GM12874 (cell line): Measurements from ENCODE around the gene DKK3.

Experiments
- TF ChIP-seq, protein P1 (sequence below): IDR thresholded peaks from 2 replicates; pipeline ENCODE4 v1.5.1; 2011; ENCODE audit warnings: low read depth, mild to moderate bottlenecking, control low read depth, low read length, moderate library complexity; ENCODE audit not compliant: insufficient read depth

Gene DKK3

DNA sequence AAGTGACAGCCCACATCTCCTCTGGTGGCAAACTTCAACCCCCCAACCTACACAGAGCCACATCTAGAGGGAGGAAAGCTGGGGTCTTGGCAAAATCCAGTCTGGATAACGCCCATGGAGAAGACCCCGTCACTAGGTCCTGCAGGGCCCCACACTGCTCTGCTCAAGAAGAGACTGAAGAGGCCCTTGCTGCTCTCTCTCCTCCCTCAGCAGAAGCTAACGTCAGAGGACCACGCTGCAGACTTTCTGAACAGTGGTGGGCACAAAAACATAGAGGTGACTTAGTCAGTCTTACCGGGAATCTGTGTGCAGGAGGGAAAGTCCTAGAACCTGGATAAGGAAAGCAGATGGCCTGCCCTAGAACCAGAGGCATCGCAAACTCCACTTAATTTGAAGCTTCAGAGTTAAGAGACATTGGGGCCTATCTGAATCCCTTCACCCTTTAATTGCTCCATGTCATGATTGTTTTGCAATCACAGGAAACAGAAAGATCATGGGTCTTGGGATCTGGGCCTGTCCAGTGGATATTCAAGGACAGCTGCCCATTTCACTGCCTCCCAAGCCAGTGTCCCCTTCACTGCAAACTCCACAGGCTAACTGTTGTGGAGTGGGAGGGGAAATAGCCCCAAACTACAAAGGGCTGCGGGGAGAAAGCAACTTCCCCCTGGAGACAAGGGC is 1.7 kb downstream of the DKK3 start:
- TF ChIP-seq, protein P1, sequence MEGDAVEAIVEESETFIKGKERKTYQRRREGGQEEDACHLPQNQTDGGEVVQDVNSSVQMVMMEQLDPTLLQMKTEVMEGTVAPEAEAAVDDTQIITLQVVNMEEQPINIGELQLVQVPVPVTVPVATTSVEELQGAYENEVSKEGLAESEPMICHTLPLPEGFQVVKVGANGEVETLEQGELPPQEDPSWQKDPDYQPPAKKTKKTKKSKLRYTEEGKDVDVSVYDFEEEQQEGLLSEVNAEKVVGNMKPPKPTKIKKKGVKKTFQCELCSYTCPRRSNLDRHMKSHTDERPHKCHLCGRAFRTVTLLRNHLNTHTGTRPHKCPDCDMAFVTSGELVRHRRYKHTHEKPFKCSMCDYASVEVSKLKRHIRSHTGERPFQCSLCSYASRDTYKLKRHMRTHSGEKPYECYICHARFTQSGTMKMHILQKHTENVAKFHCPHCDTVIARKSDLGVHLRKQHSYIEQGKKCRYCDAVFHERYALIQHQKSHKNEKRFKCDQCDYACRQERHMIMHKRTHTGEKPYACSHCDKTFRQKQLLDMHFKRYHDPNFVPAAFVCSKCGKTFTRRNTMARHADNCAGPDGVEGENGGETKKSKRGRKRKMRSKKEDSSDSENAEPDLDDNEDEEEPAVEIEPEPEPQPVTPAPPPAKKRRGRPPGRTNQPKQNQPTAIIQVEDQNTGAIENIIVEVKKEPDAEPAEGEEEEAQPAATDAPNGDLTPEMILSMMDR = no peak

DNA sequence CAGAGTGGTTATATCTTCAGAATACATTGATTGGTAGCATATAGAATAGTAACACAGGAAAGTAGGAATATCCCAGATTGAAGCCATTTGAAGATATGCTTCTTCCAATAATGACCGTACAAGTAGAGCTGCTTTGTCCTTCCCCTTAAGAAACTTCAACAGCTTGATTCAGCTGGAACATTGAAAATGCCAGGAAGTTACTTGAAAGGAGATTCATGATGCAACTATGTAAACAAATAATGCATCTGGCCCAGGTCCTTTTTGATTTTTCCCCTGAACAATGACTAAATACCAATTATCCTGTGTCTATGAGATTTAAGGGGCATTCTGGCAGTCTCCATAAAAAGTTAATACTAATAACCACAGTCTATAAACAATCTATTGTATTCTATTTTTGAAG is 3.0 kb downstream of the DKK3 start:
- TF ChIP-seq, protein P1 = no peak

- TF ChIP-seq, protein P1 = no peak
These were observed 3.4 kb downstream of the DKK3 start for GRCh38 chr11:12005061-12005460.

GRCh38 chr11:12003815-12004214 is 4.6 kb downstream of the DKK3 start:
- TF ChIP-seq, protein P1 = no peak

DNA sequence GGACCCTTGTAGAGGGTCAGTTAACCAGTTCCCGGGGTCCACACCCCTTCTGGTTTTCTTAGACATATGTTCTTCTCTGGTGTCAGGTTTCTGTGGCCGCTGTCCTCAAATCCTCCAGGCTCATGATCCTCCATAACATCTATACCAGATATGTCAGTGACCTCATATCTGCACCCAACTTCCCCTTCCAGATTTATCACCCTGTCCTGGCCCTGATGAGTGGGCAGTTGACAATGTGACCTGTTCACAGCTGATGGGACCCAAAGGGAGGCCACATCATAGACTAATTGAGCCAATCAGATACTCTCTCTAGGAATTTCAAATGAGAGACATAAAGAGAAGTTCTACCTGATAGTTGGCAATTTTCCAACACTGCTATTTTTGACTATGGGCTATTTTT is 5.1 kb downstream of the DKK3 start:
- TF ChIP-seq, protein P1 = no peak

DNA sequence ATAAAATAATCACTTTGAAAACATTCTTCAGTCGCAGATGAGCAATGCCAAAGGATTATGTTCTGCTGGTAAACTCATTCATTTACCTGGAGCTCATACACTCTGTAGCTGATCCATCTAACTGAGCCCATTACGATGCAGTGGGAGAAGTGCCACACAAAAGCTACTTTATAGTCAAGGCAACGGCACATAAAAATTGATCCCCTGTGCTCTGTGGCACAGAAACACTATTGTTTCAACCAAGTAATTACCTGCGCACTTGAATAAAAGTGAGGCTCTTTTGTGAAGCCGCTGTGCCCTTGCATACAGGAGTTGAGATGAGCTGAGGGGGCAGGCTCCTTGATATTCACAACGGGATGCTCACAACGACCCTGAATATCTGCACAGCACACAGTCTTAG is 7.2 kb downstream of the DKK3 start:
- TF ChIP-seq, protein P1 = no peak

- TF ChIP-seq, protein P1 = no peak
These were observed 10.2 kb downstream of the DKK3 start for GRCh38 chr11:11998091-11998781.

- TF ChIP-seq, protein P1 = no peak
These were observed 11.4 kb downstream of the DKK3 start for GRCh38 chr11:11997049-11997322.
